Parathyroid adenoma (tissue), 2 donors: ENCODE measurements around the gene SETD1B.
A peak's percentile ranks its signal among the peaks of the same experiment; 100 is the strongest.
"Not testable (repeated sequence)": the region's sequence is repeated elsewhere in the genome, so short reads cannot be mapped to it uniquely, and the experiment has no call there.

ENCODE experiments used
- H2AFZ ChIP-seq: fragments of 300-600 bp; sonication (generic); one replicate; pipeline ENCODE4 v1.7.0; 2017; ENCODE audit warnings: antibody characterized with exemption, mild to moderate bottlenecking
- H3K27ac ChIP-seq: fragments of 300-600 bp; sonication (generic); one replicate; pipeline ENCODE4 v1.7.0; 2017
- H3K27me3 ChIP-seq: fragments of 300-600 bp; sonication (generic); one replicate; pipeline ENCODE4 v1.7.0; 2017; ENCODE audit warnings: low read length; ENCODE audit not compliant: control insufficient read depth, insufficient read depth
- H3K36me3 ChIP-seq: fragments of 300-600 bp; sonication (generic); one replicate; pipeline ENCODE4 v1.7.0; 2017; ENCODE audit warnings: low read length; ENCODE audit not compliant: control insufficient read depth, insufficient read depth
- H3K4me1 ChIP-seq: fragments of 300-600 bp; sonication (generic); one replicate; pipeline ENCODE4 v1.7.0; 2017; ENCODE audit warnings: control low read depth
- H3K4me2 ChIP-seq: fragments of 300-600 bp; sonication (generic); one replicate; pipeline ENCODE4 v1.7.0; 2017; ENCODE audit warnings: low read length
- H3K4me3 ChIP-seq: fragments of 300-600 bp; sonication (generic); one replicate; pipeline ENCODE4 v1.7.0; 2017; ENCODE audit warnings: low read depth, low read length
- H3K79me2 ChIP-seq: fragments of 300-600 bp; sonication (generic); one replicate; pipeline ENCODE4 v1.7.0; 2017; ENCODE audit warnings: control low read depth
- H3K9ac ChIP-seq: fragments of 300-600 bp; sonication (generic); one replicate; pipeline ENCODE4 v1.7.0; 2017; ENCODE audit warnings: mild to moderate bottlenecking
- H3K9me3 ChIP-seq: fragments of 300-600 bp; sonication (generic); one replicate; pipeline ENCODE4 v1.7.0; 2017; ENCODE audit warnings: low read length; ENCODE audit not compliant: control insufficient read depth
- CTCF ChIP-seq: fragments of 300-600 bp; sonication (generic); IDR thresholded peaks from one replicate; pipeline ENCODE4 v1.7.0; 2017; ENCODE audit warnings: antibody characterized with exemption, mild to moderate bottlenecking
- donor health status: primary hyperparathyroidism.

The SETD1B gene

GRCh38 chr12:121788176-121788818 is 15.5 kb upstream of the SETD1B start:
- Histone ChIP-seq H3K4me3 (no peak overlapping the region), H3K27ac (no peak overlapping the region), H3K9ac (no peak overlapping the region)

GRCh38 chr12:121789233-121789781 is 14.5 kb upstream of the SETD1B start:
- H3K4me2 ChIP-seq = no peak overlapping the region
- no peaks in the 10 kb centered on the region for H3K36me3 ChIP-seq
- TF ChIP-seq CTCF = no peak
- no peaks in the 10 kb centered on the region for H3K79me2 ChIP-seq
- H3K4me1 ChIP-seq = peaks cover 10% of the 10 kb centered on the region
- H3K27me3 ChIP-seq = no peaks in the 10 kb centered on the region
- no peak overlapping the region for H3K9ac ChIP-seq
- H3K9me3 ChIP-seq = no peaks in the 10 kb centered on the region
- H3K27ac ChIP-seq = peak overlapping the region; percentile 47
- H3K4me3 ChIP-seq = no peak overlapping the region
- no peak overlapping the region for H2AFZ ChIP-seq

More at GRCh38 chr12:121788176-121788818, 15.5 kb upstream of the SETD1B start:
- Histone ChIP-seq H3K79me2 (no peaks in the 10 kb centered on the region), H3K4me1 (peaks cover 6% of the 10 kb centered on the region), H3K4me2 (no peak overlapping the region), H3K27me3 (no peaks in the 10 kb centered on the region), H3K9me3 (no peaks in the 10 kb centered on the region), H2AFZ (no peak overlapping the region), H3K36me3 (no peaks in the 10 kb centered on the region)
- TF ChIP-seq CTCF = no peak

GRCh38 chr12:121789800-121790728 is 13.7 kb upstream of the SETD1B start:
- Histone ChIP-seq H2AFZ (no peak overlapping the region), H3K4me2 (no peak overlapping the region), H3K4me1 (peaks cover 17% of the 10 kb centered on the region), H3K36me3 (no peaks in the 10 kb centered on the region), H3K27me3 (no peaks in the 10 kb centered on the region), H3K9me3 (no peaks in the 10 kb centered on the region), H3K4me3 (no peak overlapping the region), H3K27ac (peak overlapping the region; percentile 47), H3K9ac (no peak overlapping the region), H3K79me2 (peaks cover 5% of the 10 kb centered on the region)
- TF ChIP-seq CTCF = no peak

- not testable (repeated sequence) for H3K36me3 ChIP-seq, H3K27ac ChIP-seq, H3K9me3 ChIP-seq, H3K4me3 ChIP-seq, H3K79me2 ChIP-seq, H3K9ac ChIP-seq, H3K27me3 ChIP-seq, H3K4me2 ChIP-seq, H2AFZ ChIP-seq
- peaks cover 22% of the 10 kb centered on the region for H3K4me1 ChIP-seq
These were observed 13.0 kb upstream of the SETD1B start for GRCh38 chr12:121790785-121791184.
